GM18520 (cell line): ENCODE measurements around the gene TPPP.
A peak's percentile ranks its signal among the peaks of the same experiment; 100 is the strongest.
"Not testable (repeated sequence)": the region's sequence is repeated elsewhere in the genome, so short reads cannot be mapped to it uniquely, and the experiment has no call there.

Source experiments
- ATAC-seq: cut with Tn5 transposase; IDR thresholded peaks from one replicate; pipeline ENCODE4 v1.9.1; 2021; ENCODE audit not compliant: unreplicated experiment

Gene TPPP

GRCh38 chr5:693271-694041 lies at the start of gene TPPP:
TPPP (minus strand) TSS chr5:693352; CDS start chr5:678060, 15,292 bp downstream.
- ATAC-seq, result peak; percentile 66

- ATAC-seq, result not testable (repeated sequence)
Observed at GRCh38 chr5:742276-742675, 49.1 kb upstream of the TPPP start.

GRCh38 chr5:734145-734544 lies 41.0 kb upstream of the TPPP start:
- ATAC-seq, result not testable (repeated sequence)

GRCh38 chr5:732754-733454 lies 39.8 kb upstream of the TPPP start:
- not testable (repeated sequence) for ATAC-seq

- not testable (repeated sequence) for ATAC-seq
Observed at GRCh38 chr5:729225-729624, 36.1 kb upstream of the TPPP start.

- ATAC-seq, result not testable (repeated sequence)
Observed at GRCh38 chr5:727087-727486, 33.9 kb upstream of the TPPP start.

- not testable (repeated sequence) for ATAC-seq
Observed at GRCh38 chr5:723865-724264, 30.7 kb upstream of the TPPP start.

- ATAC-seq, result not testable (repeated sequence)
Observed at GRCh38 chr5:723309-723708, 30.2 kb upstream of the TPPP start.

- ATAC-seq, result not testable (repeated sequence)
Observed at GRCh38 chr5:719379-719778, 26.2 kb upstream of the TPPP start.

- ATAC-seq, result no peak
Observed at GRCh38 chr5:717143-717542, 24.0 kb upstream of the TPPP start.

- ATAC-seq, result not testable (repeated sequence)
Observed at GRCh38 chr5:716740-717139, 23.6 kb upstream of the TPPP start.

GRCh38 chr5:715636-716035 lies 22.5 kb upstream of the TPPP start:
- ATAC-seq, result not testable (repeated sequence)

GRCh38 chr5:714215-715118 lies 21.3 kb upstream of the TPPP start:
- not testable (repeated sequence) for ATAC-seq

- ATAC-seq, result not testable (repeated sequence)
Observed at GRCh38 chr5:713686-714085, 20.5 kb upstream of the TPPP start.

GRCh38 chr5:708848-709517 lies 15.8 kb upstream of the TPPP start:
- not testable (repeated sequence) for ATAC-seq

GRCh38 chr5:708374-708773 lies 15.2 kb upstream of the TPPP start:
- ATAC-seq, result not testable (repeated sequence)

GRCh38 chr5:706127-706526 lies 13.0 kb upstream of the TPPP start:
- not testable (repeated sequence) for ATAC-seq

- not testable (repeated sequence) for ATAC-seq
Observed at GRCh38 chr5:696753-697702, 3.9 kb upstream of the TPPP start.

GRCh38 chr5:696191-696590 lies 3.0 kb upstream of the TPPP start:
- ATAC-seq, result not testable (repeated sequence)
